HEK293T (cell line): ENCODE data around the gene SAMD1.
"Not testable (repeated sequence)": the region's sequence is repeated elsewhere in the genome, so short reads cannot be mapped to it uniquely, and the experiment has no call there.

ENCODE experiments used
- CTCF ChIA-PET: fragments of 350-600 bp; formaldehyde crosslinking; extraction: SDS; loops from one replicate; lab custom pipeline; 2021; ENCODE audit warnings: antibody characterized with exemption, inconsistent platforms; lab: Yijun Ruan, JAX
- POLR2A ChIA-PET: fragments of 350-600 bp; formaldehyde crosslinking; extraction: SDS; loops from one replicate; lab custom pipeline; 2020; ENCODE audit warnings: antibody characterized with exemption, inconsistent platforms; lab: Yijun Ruan, JAX
- DNase-seq: peaks from one replicate; pipeline ENCODE4 v3.0.0; 2012; ENCODE audit warnings: mixed read lengths; ENCODE audit errors: extremely low spot score
- ARNT ChIP-seq: fragments of 450-650 bp; IDR thresholded peaks from 2 replicates; pipeline ENCODE4 v1.6.1; 2017; ENCODE audit warnings: mild to moderate bottlenecking
- BHLHE40 ChIP-seq: fragments of 450-650 bp; IDR thresholded peaks from 2 replicates; pipeline ENCODE4 v1.6.1; 2016; ENCODE audit warnings: mild to moderate bottlenecking, moderate library complexity, borderline replicate concordance
- CTBP1 ChIP-seq: fragments of 450-650 bp; IDR thresholded peaks from 2 replicates; pipeline ENCODE4 v1.6.1; 2016; ENCODE audit warnings: borderline replicate concordance
- ELF4 ChIP-seq: fragments of 450-650 bp; IDR thresholded peaks from 2 replicates; pipeline ENCODE4 v1.6.1; 2017; ENCODE audit warnings: antibody characterized with exemption
- FOXA1 ChIP-seq: fragments of 450-650 bp; IDR thresholded peaks from 2 replicates; pipeline ENCODE4 v1.6.1; 2016; ENCODE audit warnings: mild to moderate bottlenecking
- FOXK2 ChIP-seq: fragments of 450-650 bp; IDR thresholded peaks from 2 replicates; pipeline ENCODE4 v1.6.1; 2016; ENCODE audit warnings: mild to moderate bottlenecking
- FOXM1 ChIP-seq: fragments of 450-650 bp; IDR thresholded peaks from 2 replicates; pipeline ENCODE4 v1.6.1; 2017; ENCODE audit warnings: mild to moderate bottlenecking, borderline replicate concordance
- HDGF ChIP-seq: fragments of 450-650 bp; IDR thresholded peaks from 2 replicates; pipeline ENCODE4 v1.6.1; 2017; ENCODE audit warnings: antibody characterized with exemption, borderline replicate concordance
- L3MBTL2 ChIP-seq: fragments of 450-650 bp; conservative IDR thresholded peaks from 2 replicates; pipeline ENCODE4 v1.6.1; 2016; ENCODE audit warnings: mild to moderate bottlenecking
- LEF1 ChIP-seq: fragments of 450-650 bp; IDR thresholded peaks from 2 replicates; pipeline ENCODE4 v1.6.1; 2017; ENCODE audit warnings: mild to moderate bottlenecking, borderline replicate concordance
- NFRKB ChIP-seq: fragments of 450-650 bp; IDR thresholded peaks from 2 replicates; pipeline ENCODE4 v1.6.1; 2016; ENCODE audit warnings: mild to moderate bottlenecking, moderate library complexity
- SP1 ChIP-seq: fragments of 450-650 bp; IDR thresholded peaks from 2 replicates; pipeline ENCODE4 v1.6.1; 2017
- SUZ12 ChIP-seq: fragments of 450-650 bp; IDR thresholded peaks from 2 replicates; pipeline ENCODE4 v1.6.1; 2016; ENCODE audit warnings: mild to moderate bottlenecking
- TARDBP ChIP-seq: fragments of 450-650 bp; IDR thresholded peaks from 2 replicates; pipeline ENCODE4 v1.6.1; 2016
- ZNF384 ChIP-seq: fragments of 450-650 bp; IDR thresholded peaks from 2 replicates; pipeline ENCODE4 v1.6.1; 2016
- TF ChIP-seq, protein P1 (sequence below): fragments of 450-650 bp; IDR thresholded peaks from 2 replicates; pipeline ENCODE4 v1.6.1; 2016

Gene SAMD1

DNA sequence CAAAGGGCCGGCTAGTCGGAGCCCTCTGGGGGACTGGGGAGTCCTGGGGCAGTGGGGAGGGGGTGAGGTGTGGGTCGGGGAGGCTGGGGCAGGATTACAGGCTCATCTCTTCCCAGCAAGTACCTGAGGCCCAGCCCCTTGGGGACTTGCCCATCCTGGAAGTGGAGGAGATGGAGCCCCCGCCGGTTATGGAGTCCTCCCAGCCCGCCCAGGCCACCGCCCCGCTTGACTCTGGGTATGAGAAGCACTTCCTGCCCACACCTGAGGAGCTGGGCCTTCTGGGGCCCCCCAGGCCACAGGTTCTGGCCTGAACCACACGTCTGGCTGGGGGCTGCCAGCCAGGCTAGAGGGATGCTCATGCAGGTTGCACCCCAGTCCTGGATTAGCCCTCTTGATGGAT is 38.6 kb downstream of the SAMD1 start:
- ChIA-PET CTCF (interaction anchor here (2.3 kb wide), 1 partner anchor 9 kb away, joined by 15 read pairs; no protein-coding TSS in a partner anchor), POLR2A (no interaction called here)
- TF ChIP-seq CTBP1 (no peak), L3MBTL2 (no peak), SP1 (no peak), LEF1 (no peak), FOXM1 (no peak), BHLHE40 (no peak), FOXA1 (no peak), ARNT (no peak), FOXK2 (no peak), TARDBP (no peak), ELF4 (no peak), SUZ12 (no peak)
- no peak for DNase-seq

DNA sequence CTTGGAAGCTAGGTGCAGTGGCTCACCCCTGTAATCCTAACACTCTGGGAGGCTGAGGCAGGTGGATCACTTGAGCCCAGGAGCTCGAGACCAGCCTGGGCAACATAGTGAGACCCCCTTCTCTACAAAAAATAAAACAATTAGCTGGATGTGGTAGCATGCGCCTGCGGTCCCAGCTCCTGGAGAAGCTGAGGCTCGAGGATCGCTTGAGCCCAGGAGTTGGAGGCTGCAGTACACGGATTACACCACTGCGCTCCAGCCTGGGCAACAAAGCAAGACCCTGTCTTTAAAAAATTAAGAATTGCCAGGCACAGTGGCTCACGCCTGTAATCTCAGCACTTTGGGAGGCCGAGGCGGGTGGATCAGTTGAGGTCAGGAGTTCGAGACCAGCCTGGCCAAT is 39.6 kb downstream of the SAMD1 start:
- CTCF ChIA-PET, result interaction anchor here (0.9 kb wide), 1 partner anchor 19 kb away, joined by 5 read pairs; the partner anchor contains the start of gene IL27RA
- POLR2A ChIA-PET, DNase-seq: not testable (repeated sequence)

DNA sequence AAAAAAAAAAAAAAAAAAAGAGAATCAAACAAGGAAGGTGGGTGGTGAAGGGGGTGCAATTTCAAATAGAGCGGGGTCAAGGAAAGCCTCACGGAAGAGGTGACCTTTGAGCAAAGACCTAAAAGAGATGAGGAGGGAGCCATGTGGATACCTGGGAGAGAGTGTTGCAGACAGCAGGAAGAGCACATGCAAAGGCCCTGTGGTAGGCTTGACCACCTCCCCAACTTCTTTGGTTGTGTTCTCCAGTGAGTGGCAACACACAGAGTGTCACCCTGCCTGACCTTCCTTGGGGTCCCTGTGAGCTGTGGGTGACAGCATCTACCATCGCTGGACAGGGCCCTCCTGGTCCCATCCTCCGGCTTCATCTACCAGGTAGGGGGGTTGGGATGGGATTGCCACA is 40.0 kb downstream of the SAMD1 start:
- ChIA-PET CTCF (interaction anchor here (0.9 kb wide), 1 partner anchor 19 kb away, joined by 5 read pairs; the partner anchor contains the start of gene IL27RA), POLR2A (no interaction called here)
- no peak for TF ChIP-seq L3MBTL2
- no peak for TF ChIP-seq HDGF
- TF ChIP-seq, protein P1, sequence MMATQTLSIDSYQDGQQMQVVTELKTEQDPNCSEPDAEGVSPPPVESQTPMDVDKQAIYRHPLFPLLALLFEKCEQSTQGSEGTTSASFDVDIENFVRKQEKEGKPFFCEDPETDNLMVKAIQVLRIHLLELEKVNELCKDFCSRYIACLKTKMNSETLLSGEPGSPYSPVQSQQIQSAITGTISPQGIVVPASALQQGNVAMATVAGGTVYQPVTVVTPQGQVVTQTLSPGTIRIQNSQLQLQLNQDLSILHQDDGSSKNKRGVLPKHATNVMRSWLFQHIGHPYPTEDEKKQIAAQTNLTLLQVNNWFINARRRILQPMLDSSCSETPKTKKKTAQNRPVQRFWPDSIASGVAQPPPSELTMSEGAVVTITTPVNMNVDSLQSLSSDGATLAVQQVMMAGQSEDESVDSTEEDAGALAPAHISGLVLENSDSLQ, result no peak
- TF ChIP-seq LEF1, result no peak
- TF ChIP-seq FOXM1, result no peak
- no peak for TF ChIP-seq CTBP1
- no peak for TF ChIP-seq FOXA1
- no peak for TF ChIP-seq ELF4
- TF ChIP-seq SUZ12, result no peak
- no peak for TF ChIP-seq BHLHE40
- no peak for TF ChIP-seq FOXK2
- TF ChIP-seq TARDBP, result no peak
- no peak for TF ChIP-seq NFRKB
- no peak for DNase-seq

DNA sequence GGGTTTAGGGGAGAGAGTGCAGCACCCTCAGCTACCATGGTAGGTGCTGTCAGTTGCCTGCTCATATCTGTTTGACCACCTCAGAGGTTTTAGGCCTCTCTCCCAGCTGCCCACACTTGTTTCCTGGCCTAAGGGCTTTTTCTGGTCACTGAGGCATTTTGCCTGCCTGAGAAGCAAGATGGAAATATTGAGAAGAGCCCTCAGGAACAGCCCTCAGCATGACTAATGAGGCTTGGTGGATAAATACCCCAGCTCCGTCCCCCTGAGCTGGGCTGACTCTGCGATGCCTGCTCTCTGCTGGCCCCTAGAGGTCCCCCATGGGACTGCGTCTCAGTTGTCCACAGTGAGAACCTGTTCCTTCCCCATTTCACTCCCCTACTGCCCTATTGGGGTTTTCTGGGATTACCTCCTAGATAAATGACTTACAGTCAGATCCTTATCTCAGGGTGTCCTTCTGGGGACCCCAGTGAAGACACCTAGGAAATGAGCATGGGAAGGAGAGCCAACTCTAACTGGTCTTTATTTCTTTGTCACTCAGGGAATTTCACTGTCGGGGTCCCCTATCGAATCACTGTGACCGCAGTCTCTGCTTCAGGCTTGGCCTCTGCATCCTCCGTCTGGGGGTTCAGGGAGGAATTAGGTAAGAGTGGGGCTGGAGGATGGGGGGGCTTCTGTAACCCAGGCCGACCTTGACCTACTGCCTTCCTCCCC is 42.0 kb downstream of the SAMD1 start:
- TF ChIP-seq SUZ12 (no peak), BHLHE40 (no peak), FOXK2 (no peak), CTBP1 (no peak), NFRKB (no peak), FOXA1 (no peak), TARDBP (no peak), LEF1 (no peak), SP1 (no peak), ARNT (no peak)
- TF ChIP-seq, protein P1, result no peak
- peak; percentile 80 for DNase-seq
- POLR2A ChIA-PET, result interaction anchor here (1.3 kb wide), 1 partner anchor 9 kb away, joined by 3 read pairs; no protein-coding TSS in a partner anchor
- CTCF ChIA-PET, result interaction anchor here (0.7 to 1.5 kb wide), 3 partner anchors 17 to 209 kb away, joined by 3 to 8 read pairs (median 4); partner anchors contain the start of genes IL27RA and MISP3

DNA sequence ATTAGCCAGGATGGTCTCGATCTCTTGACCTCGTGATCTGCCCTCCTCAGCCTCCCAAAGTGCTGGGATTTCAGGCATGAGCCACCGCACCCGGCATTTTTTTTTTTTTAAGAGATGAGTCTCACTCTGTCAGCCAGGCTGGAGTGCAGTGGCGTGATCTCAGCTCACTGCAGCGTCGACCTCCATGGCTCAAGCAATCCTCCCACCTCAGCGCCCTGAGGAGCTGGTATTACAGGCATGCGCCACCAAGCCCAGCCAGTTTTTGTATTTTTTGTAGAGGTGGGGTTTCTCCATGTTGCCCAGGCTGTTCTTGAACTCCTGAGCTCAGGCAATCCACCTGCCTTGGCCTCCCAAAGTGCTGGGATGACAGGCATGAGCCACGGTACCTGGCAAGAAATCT is 42.7 kb downstream of the SAMD1 start:
- DNase-seq, result not testable (repeated sequence)
- ChIA-PET POLR2A (interaction anchor here (1.3 kb wide), 1 partner anchor 9 kb away, joined by 3 read pairs; no protein-coding TSS in a partner anchor), CTCF (interaction anchor here (1.5 kb wide), 1 partner anchor 24 kb away, joined by 3 read pairs; the partner anchor contains the start of gene MISP3)

DNA sequence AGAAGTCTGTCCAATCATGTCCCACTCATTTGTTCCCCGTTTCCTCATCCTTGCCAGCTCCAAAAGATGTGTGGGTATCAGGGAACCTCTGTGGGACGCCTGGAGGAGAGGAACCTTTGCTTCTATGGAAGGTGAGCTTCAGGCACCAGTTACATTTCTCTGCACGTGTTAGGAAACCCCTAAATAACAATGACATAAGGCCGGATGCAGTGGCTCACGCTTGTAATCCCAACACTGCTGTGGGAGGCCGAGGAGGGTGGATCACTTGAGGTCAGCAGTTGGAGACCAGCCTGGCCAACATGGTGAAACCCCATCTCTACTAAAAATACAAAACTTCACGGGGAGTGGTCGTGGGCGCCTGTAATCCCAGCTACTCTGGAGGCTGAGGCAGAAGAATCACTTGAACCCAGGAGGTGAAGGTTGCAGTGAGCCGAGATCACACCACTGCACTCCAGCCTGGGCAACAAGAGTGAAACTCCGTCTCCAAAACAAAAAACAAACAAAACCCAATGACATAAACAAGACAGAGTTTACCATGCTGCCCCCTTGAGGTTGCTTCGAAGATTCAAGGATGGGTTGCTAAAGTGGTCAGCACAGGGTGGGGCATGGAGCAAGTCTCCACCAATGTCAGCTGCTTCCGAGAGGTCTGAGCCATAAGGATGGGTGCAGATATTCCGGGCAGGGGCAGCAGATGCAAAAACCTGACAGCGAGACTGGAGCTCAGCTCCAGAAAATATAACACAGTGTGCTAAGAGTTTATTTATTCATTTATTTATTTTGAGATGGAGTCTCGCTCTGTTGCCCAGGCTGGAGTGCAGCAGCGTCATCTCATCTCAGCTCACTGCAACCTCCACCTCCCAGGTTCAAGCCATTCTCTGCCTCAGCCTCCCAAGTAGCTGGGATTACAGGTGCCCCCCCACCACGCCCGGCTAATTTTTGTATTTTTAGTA is 47.6 kb downstream of the SAMD1 start:
- DNase-seq, result peak; percentile 69
- ChIA-PET CTCF (interaction anchor here (0.5 to 1.9 kb wide), 8 partner anchors 10 to 181 kb away, joined by 3 to 15 read pairs (median 4); partner anchors contain the start of genes IL27RA, MISP3 and RLN3), POLR2A (interaction anchor here (1.8 kb wide), 1 partner anchor 11 kb away, joined by 7 read pairs; the partner anchor contains the start of gene IL27RA)

DNA sequence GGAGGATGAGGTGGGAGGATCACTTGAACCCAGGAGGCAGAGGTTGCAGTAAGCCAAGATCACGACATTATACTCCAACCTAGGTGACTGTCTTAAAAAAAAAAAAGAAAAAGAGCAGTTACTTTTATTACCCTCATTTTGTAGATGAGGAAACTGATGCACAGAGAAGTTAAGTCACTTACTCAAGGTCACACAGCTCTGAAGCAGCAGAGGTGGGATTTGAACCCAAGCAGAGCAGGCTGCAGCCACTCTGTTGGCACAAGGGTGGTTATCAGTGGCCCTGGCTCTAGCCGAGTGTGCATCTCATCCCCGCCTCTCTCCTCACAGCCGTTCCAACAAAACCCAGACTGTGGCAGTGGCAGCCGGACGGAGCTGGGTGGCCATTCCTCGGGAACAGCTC is 51.4 kb downstream of the SAMD1 start:
- ChIA-PET CTCF (no interaction called here), POLR2A (no interaction called here)
- no peak for DNase-seq
- TF ChIP-seq FOXK2 (no peak), TARDBP (no peak), NFRKB (no peak), L3MBTL2 (no peak), HDGF (no peak), CTBP1 (no peak), ZNF384 (no peak), LEF1 (no peak), ELF4 (no peak), FOXM1 (no peak), ARNT (no peak), SUZ12 (no peak), BHLHE40 (no peak), SP1 (no peak), FOXA1 (no peak)
- TF ChIP-seq, protein P1, result no peak
